Stimulated activated CD8-positive, alpha-beta memory T cell treated with anti-CD3 and anti-CD28 coated beads, Interleukin-4, amount 100 ng/mL, for 4 hours (primary cell): ENCODE data around the gene DDX11.
"Not testable (repeated sequence)": the region's sequence is repeated elsewhere in the genome, so short reads cannot be mapped to it uniquely, and the experiment has no call there.

Experiments used
- DNase-seq, 2 donors: peaks; one replicate each; pipeline ENCODE4 v3.0.0-alpha.2; 2020; ENCODE audit warnings: low read depth in 2 of 2, low spot score in 1 of 2

DDX11 gene

GRCh38 chr12:31121022-31121728 lies 47.5 kb downstream of the DDX11 start:
- DNase-seq, result not testable (repeated sequence)

DNA sequence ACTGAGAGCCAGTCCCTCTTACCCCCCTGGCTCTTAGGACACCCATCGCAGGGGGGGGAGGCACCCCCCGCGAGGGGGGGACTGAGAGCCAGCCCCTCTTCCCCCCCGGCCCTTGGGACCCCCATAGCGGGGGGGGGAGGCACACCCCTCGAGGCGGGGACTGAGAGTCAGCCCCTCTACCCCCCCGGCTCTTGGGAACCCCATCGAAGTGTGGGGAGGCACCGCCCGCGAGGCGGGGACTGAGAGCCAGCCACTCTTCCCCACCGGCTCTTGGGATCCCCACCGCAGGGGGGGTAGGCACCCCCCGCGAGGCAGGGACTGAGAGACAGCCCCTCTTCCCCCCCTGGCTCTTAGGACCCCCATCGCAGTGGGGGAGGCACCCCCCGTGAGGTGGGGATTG lies 48.8 kb downstream of the DDX11 start:
- DNase-seq, result no peak

DNA sequence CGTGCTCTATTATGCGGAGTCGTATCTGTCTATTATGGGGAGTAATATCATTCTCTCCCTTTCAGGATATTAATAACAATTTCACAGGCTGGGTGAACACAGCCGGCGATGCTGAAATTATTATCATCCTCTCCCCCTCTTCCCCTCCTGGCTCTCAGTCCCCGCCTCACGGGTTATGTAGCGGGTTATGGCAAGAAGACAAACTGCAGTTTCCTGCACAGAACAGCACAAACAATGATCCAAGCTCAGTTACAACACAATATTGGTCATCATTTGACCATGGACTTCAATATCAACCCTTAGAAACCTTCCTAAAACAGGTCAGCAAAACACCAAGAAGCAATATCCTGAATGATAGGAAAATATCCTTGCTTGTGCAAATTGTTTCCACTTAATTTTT lies 50.5 kb downstream of the DDX11 start:
- not testable (repeated sequence) for DNase-seq

DNA sequence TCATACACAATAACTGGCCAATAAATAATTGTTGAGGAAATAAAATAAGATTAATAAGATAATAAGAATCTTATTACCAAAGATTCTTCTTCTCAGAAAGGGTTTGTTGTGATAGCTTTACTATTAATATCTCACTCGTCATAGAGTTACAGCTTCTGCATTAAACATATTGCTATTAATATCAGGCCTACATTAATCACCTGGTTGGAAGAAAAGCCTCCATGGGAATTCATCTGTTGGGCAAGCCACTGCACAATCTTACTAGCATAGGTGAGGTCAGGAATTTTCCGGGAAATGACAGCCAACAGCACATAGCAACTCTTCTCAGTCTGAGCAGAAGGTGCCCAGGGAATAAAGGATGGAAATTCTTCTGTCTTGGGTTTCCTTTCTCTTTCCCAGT lies 51.5 kb downstream of the DDX11 start:
- not testable (repeated sequence) for DNase-seq

GRCh38 chr12:31127209-31127848 lies 53.7 kb downstream of the DDX11 start:
- not testable (repeated sequence) for DNase-seq

DNA sequence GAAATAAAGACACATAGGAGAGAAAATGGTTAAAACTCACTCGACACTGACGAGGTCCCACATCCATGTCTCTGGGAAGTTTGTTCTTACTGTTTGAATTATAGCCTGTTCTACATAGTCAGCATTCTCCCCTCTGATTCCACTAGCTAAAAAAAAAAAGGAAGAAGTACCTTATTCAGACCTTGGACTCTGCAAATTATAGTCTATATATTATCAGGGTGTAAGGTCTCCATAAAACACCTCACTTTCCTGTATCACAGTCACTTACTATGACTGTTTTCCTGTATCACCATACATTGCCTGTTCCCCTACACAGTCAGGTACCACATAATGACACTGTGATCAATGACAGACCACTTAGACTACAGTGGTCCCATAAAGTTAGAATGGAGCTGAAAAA lies 62.9 kb downstream of the DDX11 start:
- not testable (repeated sequence) for DNase-seq

- DNase-seq, result not testable (repeated sequence)
These were observed 71.1 kb downstream of the DDX11 start for GRCh38 chr12:31144768-31145167.

- not testable (repeated sequence) for DNase-seq
These were observed 71.6 kb downstream of the DDX11 start for GRCh38 chr12:31145296-31145695.

- not testable (repeated sequence) for DNase-seq
These were observed 73.8 kb downstream of the DDX11 start for GRCh38 chr12:31147415-31147814.

DNA sequence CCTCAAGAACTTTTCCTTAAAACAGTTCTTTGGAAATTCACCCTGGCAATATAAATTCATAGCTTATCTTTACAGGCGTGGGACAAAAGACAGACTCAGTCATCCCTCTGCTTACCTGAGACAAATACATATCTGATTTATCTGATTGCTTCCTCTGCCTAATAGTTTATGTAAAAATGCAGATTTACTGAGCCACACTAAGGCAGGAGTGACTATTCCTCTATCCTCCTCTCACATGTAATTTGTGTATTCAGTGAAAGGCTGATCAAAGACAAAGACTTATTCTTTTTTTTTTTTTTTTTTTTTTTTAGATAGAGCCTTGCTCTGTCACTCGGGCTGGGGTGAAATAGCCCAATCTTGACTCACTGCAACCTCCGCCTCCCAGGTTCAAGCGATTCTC lies 77.1 kb downstream of the DDX11 start:
- not testable (repeated sequence) for DNase-seq
